ENCODE data around the gene SLC2A13. TPM values are rescaled to one million over a fixed set of nuclear protein-coding genes. Genes with fewer than 3 reads are reported as not detected.

SLC2A13 gene
- total and polyA plus RNA-seq, 9 donors, result 2.6 to 6.4 (median 3.6) TPM

Other genes starting within 250 kb of the SLC2A13 start
- gene LRRK2, start 118.9 kb upstream of the SLC2A13 start, total RNA-seq, result 5.9 TPM
- 1 to 10 TPM; 2.7 to 5.1 (median 3.1) TPM for gene LRRK2, start 118.9 kb upstream of the SLC2A13 start, polyA plus RNA-seq (ENCODE audit: insufficient read depth in 1 of 8, insufficient read length in 8 of 8, low replicate concordance in 1 of 8)